ENCODE data around the gene KAZN. TPM values are rescaled to one million over a fixed set of nuclear protein-coding genes. Genes with fewer than 3 reads are reported as not detected.

The KAZN gene
- total and polyA plus RNA-seq, 9 donors: 10.1 to 56.4 (median 27.9) TPM

DNA sequence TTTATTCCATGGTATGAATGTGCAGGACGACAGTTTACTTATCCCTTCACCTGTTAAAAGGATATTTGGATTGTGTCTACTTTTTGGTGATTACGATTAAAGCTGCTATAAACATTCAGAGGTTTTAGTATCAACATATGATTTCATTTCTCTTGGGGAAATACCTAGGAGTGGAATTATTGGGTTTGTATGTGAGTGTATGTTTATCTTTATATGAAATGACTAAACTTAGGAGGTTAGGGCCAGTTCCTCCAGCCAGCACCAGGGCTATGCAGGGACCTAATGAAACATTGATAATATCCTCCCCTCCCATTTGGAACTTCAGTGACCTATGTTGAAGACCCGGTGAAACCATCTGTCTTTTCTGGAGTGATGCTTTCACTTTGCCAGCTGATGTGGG, 568.9 kb downstream of the KAZN start:
- no peak for TF ChIP-seq EP300 (IDR thresholded peaks at IDR 0.05)
- TF ChIP-seq, protein P1, sequence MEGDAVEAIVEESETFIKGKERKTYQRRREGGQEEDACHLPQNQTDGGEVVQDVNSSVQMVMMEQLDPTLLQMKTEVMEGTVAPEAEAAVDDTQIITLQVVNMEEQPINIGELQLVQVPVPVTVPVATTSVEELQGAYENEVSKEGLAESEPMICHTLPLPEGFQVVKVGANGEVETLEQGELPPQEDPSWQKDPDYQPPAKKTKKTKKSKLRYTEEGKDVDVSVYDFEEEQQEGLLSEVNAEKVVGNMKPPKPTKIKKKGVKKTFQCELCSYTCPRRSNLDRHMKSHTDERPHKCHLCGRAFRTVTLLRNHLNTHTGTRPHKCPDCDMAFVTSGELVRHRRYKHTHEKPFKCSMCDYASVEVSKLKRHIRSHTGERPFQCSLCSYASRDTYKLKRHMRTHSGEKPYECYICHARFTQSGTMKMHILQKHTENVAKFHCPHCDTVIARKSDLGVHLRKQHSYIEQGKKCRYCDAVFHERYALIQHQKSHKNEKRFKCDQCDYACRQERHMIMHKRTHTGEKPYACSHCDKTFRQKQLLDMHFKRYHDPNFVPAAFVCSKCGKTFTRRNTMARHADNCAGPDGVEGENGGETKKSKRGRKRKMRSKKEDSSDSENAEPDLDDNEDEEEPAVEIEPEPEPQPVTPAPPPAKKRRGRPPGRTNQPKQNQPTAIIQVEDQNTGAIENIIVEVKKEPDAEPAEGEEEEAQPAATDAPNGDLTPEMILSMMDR (IDR thresholded peaks at IDR 0.05): no peak
- TF ChIP-seq POLR2A (IDR thresholded peaks at IDR 0.05): no peak
- H3K27ac ChIP-seq: no peak overlapping the region
- H3K27me3 ChIP-seq: no peaks in the 10 kb centered on the region
- WGBS, 3 donors: 35 to 46% (median 36%) methylated on average over 3 of the region's 3 CpGs
- intact Hi-C loops (cut with DNase I): no loop called here
- H3K36me3 ChIP-seq: no peaks in the 10 kb centered on the region
- no peak for DNase-seq
- no peak overlapping the region for H3K4me3 ChIP-seq
- no peaks in the 10 kb centered on the region for H3K4me1 ChIP-seq (ENCODE audit: insufficient read depth)
- H3K9me3 ChIP-seq: no peaks in the 10 kb centered on the region
